Cardiac fibroblast (primary cell): ENCODE data around the gene TNRC18.
"Not testable (repeated sequence)": the region's sequence is repeated elsewhere in the genome, so short reads cannot be mapped to it uniquely, and the experiment has no call there.

Experiments
- DNase-seq, 2 donors: peaks; one replicate each; pipeline versions ENCODE4 v3.0.0 to v3.0.0-alpha.2; 2010; ENCODE audit warnings: low read depth in 2 of 2
- H3K4me3 ChIP-seq, 2 donors: replicated peaks in 1 of 2; 1 replicate in 1 of 2; 2 replicates in 1 of 2; pipeline ENCODE4 v1.5.1; 2011; ENCODE audit warnings: low read depth in 2 of 2, low read length in 2 of 2, mild to moderate bottlenecking in 2 of 2, moderate library complexity in 1 of 2
- CTCF ChIP-seq: IDR thresholded peaks from one replicate; pipeline ENCODE4 v1.5.1; 2011; ENCODE audit warnings: low read depth, mild to moderate bottlenecking, low read length, inconsistent platforms

Gene TNRC18

GRCh38 chr7:5289355-5289754, 134.3 kb downstream of the TNRC18 start:
- DNase-seq = no peak
- H3K4me3 ChIP-seq = no peak overlapping the region
- TF ChIP-seq CTCF = no peak

GRCh38 chr7:5288560-5288959, 135.1 kb downstream of the TNRC18 start:
- not testable (repeated sequence) for DNase-seq, H3K4me3 ChIP-seq

GRCh38 chr7:5287802-5288201, 135.8 kb downstream of the TNRC18 start:
- TF ChIP-seq CTCF = no peak
- H3K4me3 ChIP-seq = no peak overlapping the region
- DNase-seq = no peak

GRCh38 chr7:5287373-5287772, 136.3 kb downstream of the TNRC18 start:
- DNase-seq, H3K4me3 ChIP-seq: not testable (repeated sequence)

- TF ChIP-seq CTCF = no peak
- DNase-seq = no peak
- no peak overlapping the region for H3K4me3 ChIP-seq
Measured at GRCh38 chr7:5286933-5287332, 136.7 kb downstream of the TNRC18 start.

- TF ChIP-seq CTCF = peak; percentile 30
- DNase-seq = peak; percentile 15 to 23
Measured at GRCh38 chr7:5284304-5285281, 139.0 kb downstream of the TNRC18 start.

GRCh38 chr7:5283421-5284303, 140.0 kb downstream of the TNRC18 start:
- TF ChIP-seq CTCF = no peak
- DNase-seq = no peak
- peak overlapping the region; percentile 14 to 36 for H3K4me3 ChIP-seq

More at GRCh38 chr7:5284304-5285281, 139.0 kb downstream of the TNRC18 start:
- H3K4me3 ChIP-seq = no peak overlapping the region
